Parathyroid adenoma (tissue), 2 donors: ENCODE data around the gene ARMH1.
"Not testable (repeated sequence)": the region's sequence is repeated elsewhere in the genome, so short reads cannot be mapped to it uniquely, and the experiment has no call there.

Experiments used
- H2AFZ ChIP-seq: fragments of 300-600 bp; sonication (generic); one replicate; pipeline ENCODE4 v1.7.0; 2017; ENCODE audit warnings: antibody characterized with exemption, mild to moderate bottlenecking
- H3K27ac ChIP-seq: fragments of 300-600 bp; sonication (generic); one replicate; pipeline ENCODE4 v1.7.0; 2017
- H3K27me3 ChIP-seq: fragments of 300-600 bp; sonication (generic); one replicate; pipeline ENCODE4 v1.7.0; 2017; ENCODE audit warnings: low read length; ENCODE audit not compliant: control insufficient read depth, insufficient read depth
- H3K36me3 ChIP-seq: fragments of 300-600 bp; sonication (generic); one replicate; pipeline ENCODE4 v1.7.0; 2017; ENCODE audit warnings: low read length; ENCODE audit not compliant: control insufficient read depth, insufficient read depth
- H3K4me1 ChIP-seq: fragments of 300-600 bp; sonication (generic); one replicate; pipeline ENCODE4 v1.7.0; 2017; ENCODE audit warnings: control low read depth
- H3K4me2 ChIP-seq: fragments of 300-600 bp; sonication (generic); one replicate; pipeline ENCODE4 v1.7.0; 2017; ENCODE audit warnings: low read length
- H3K4me3 ChIP-seq: fragments of 300-600 bp; sonication (generic); one replicate; pipeline ENCODE4 v1.7.0; 2017; ENCODE audit warnings: low read depth, low read length
- H3K79me2 ChIP-seq: fragments of 300-600 bp; sonication (generic); one replicate; pipeline ENCODE4 v1.7.0; 2017; ENCODE audit warnings: control low read depth
- H3K9ac ChIP-seq: fragments of 300-600 bp; sonication (generic); one replicate; pipeline ENCODE4 v1.7.0; 2017; ENCODE audit warnings: mild to moderate bottlenecking
- H3K9me3 ChIP-seq: fragments of 300-600 bp; sonication (generic); one replicate; pipeline ENCODE4 v1.7.0; 2017; ENCODE audit warnings: low read length; ENCODE audit not compliant: control insufficient read depth
- TF ChIP-seq, protein P1 (sequence below): fragments of 300-600 bp; sonication (generic); IDR thresholded peaks from one replicate; pipeline ENCODE4 v1.7.0; 2017; ENCODE audit warnings: antibody characterized with exemption, mild to moderate bottlenecking
- donor health status: primary hyperparathyroidism.

ARMH1 gene

GRCh38 chr1:44664730-44665370 is 9.7 kb upstream of the ARMH1 start:
- no peaks in the 10 kb centered on the region for H3K79me2 ChIP-seq
- H2AFZ ChIP-seq, result no peak overlapping the region
- no peaks in the 10 kb centered on the region for H3K36me3 ChIP-seq
- no peak overlapping the region for H3K4me2 ChIP-seq
- no peak overlapping the region for H3K27ac ChIP-seq
- no peaks in the 10 kb centered on the region for H3K9me3 ChIP-seq
- H3K9ac ChIP-seq, result no peak overlapping the region
- TF ChIP-seq, protein P1, sequence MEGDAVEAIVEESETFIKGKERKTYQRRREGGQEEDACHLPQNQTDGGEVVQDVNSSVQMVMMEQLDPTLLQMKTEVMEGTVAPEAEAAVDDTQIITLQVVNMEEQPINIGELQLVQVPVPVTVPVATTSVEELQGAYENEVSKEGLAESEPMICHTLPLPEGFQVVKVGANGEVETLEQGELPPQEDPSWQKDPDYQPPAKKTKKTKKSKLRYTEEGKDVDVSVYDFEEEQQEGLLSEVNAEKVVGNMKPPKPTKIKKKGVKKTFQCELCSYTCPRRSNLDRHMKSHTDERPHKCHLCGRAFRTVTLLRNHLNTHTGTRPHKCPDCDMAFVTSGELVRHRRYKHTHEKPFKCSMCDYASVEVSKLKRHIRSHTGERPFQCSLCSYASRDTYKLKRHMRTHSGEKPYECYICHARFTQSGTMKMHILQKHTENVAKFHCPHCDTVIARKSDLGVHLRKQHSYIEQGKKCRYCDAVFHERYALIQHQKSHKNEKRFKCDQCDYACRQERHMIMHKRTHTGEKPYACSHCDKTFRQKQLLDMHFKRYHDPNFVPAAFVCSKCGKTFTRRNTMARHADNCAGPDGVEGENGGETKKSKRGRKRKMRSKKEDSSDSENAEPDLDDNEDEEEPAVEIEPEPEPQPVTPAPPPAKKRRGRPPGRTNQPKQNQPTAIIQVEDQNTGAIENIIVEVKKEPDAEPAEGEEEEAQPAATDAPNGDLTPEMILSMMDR, result no peak
- no peaks in the 10 kb centered on the region for H3K27me3 ChIP-seq
- no peaks in the 10 kb centered on the region for H3K4me1 ChIP-seq
- H3K4me3 ChIP-seq, result no peak overlapping the region

GRCh38 chr1:44666719-44667118 is 7.8 kb upstream of the ARMH1 start:
- H3K27ac ChIP-seq, result not testable (repeated sequence)

DNA sequence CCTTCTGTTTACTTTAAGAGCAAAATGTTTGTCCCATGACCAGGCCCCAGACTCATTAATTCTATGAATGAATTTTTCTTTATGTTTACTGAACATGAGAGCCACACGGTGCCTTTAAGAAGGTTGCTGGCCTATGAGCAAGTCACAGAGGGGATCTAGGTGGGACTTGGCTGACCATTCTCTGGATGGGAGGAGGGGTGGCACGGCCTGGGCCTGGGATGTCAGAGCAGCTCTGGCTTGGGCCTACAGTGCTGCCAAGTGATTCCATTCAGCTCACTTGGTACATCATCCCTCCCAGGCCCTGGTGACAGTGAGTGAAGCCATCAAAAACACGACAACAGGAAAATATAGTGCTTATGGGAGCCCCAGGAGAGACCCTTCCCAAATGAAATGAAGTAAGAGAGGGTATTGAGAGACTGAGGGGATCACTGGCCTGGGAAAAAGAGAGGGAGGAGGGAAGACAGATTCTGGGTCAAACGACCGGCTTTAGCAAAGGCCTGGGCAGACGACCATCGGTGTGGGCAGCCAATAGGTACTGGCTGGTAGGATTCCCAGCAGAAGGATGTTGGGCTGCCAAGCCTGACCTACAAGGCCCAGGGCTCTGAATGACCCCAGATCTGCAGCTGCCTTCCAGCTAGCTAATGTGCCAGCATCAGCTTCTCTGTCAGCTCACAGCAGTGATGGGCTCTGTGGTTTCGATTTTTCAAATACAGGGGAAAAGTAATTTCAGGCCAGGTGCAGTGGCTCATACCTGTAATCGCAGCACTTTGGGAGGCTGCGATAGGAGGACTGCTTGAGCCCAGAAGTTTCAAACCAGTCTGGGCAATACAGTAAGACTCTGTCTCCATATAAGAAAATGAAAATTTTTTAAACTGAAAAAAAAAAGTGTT is 3.5 kb upstream of the ARMH1 start:
- H2AFZ ChIP-seq, result no peak overlapping the region
- no peaks in the 10 kb centered on the region for H3K27me3 ChIP-seq
- H3K79me2 ChIP-seq, result no peaks in the 10 kb centered on the region
- TF ChIP-seq, protein P1, result no peak
- H3K4me1 ChIP-seq, result no peaks in the 10 kb centered on the region
- H3K4me2 ChIP-seq, result no peak overlapping the region
- H3K27ac ChIP-seq, result no peak overlapping the region
- no peaks in the 10 kb centered on the region for H3K9me3 ChIP-seq
- no peaks in the 10 kb centered on the region for H3K36me3 ChIP-seq
- no peak overlapping the region for H3K4me3 ChIP-seq
- no peak overlapping the region for H3K9ac ChIP-seq

More at GRCh38 chr1:44666719-44667118, 7.8 kb upstream of the ARMH1 start:
- not testable (repeated sequence) for H3K4me2 ChIP-seq, H3K27me3 ChIP-seq, H3K36me3 ChIP-seq, H3K79me2 ChIP-seq, H2AFZ ChIP-seq, H3K4me1 ChIP-seq, H3K4me3 ChIP-seq, H3K9me3 ChIP-seq, H3K9ac ChIP-seq

DNA sequence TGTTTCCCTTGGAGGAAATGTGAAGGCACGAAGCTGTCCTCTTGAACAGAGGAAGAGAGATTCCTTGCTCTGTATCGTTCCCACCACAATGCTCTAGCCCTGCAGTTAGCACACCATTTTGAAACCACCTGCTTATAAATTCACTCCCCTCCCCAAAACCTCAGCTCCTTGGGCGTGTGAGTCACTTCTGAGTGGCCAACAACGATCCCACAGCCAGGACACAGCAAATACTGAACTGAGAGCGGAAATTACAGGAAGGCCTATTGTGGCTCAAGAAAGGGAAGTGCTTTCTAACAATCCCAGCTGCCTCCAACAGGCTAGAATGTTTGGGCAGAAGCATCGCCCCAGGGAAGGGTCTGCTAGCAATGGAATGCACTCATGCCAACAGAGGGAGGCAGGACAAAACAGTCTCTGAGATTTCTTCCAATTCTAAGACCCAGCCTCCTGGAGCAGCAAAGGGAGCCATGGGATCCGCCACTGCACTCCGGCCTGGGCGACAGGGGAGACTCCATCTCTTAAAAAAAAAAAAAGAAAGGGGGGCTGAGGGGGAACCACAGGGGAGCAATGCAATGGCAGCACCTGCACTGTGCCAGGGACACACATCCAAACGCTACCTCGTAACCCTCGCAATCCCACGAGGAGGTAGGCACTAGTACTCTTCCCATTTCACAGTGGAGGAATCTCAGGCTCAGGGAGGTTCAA is 2.1 kb upstream of the ARMH1 start:
- Histone ChIP-seq H3K9me3 (no peaks in the 10 kb centered on the region), H3K36me3 (no peaks in the 10 kb centered on the region), H3K79me2 (no peaks in the 10 kb centered on the region), H3K27me3 (no peaks in the 10 kb centered on the region), H3K9ac (no peak overlapping the region), H3K4me3 (no peak overlapping the region), H3K4me1 (no peaks in the 10 kb centered on the region), H3K27ac (no peak overlapping the region), H2AFZ (no peak overlapping the region), H3K4me2 (no peak overlapping the region)
- TF ChIP-seq, protein P1, result no peak
